ENCODE data around the gene EQTN. TPM values are rescaled to one million over a fixed set of nuclear protein-coding genes. Genes with fewer than 3 reads are reported as not detected.

The EQTN gene
- total and polyA plus RNA-seq, 2 of the 13 experiments (the other 11 are each of a cell fraction or from before 2014, with no cell fraction given) = not detected

DNA sequence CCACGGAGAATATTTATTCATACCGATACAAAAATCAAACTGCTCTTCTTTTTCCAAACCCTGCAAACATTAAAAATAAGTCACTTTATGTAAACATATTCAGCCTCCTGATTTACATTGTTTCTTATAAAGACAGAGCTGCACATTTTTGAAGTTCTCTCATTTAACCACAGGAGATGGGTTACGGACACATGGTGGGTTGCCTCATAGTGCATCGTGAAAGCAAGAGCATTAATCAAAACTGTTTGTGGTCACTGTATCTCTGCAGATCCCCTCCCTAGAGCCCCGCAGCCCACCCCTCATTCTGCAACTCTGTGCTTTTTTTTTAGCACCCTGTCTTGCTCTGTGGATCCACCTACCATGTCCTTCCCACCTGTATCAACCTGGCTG is 43.3 kb upstream of the EQTN start:
- ATAC-seq (no peak), FAIRE-seq (no peak), DNase-seq (ENCODE audit: low spot score) (no peak)
- Histone ChIP-seq H3K27ac (ENCODE audit: extremely low read length, insufficient read depth, low read length) (no peak overlapping the region), H2AFZ (ENCODE audit: low read length) (no peak overlapping the region), H3K9ac (ENCODE audit: insufficient read depth, low read depth, low read length) (no peak overlapping the region), H3K36me3 (replicated peaks in 1 of 2; ENCODE audit: control insufficient read depth in 1 of 2, insufficient read depth in 2 of 2, low read length in 2 of 2) (no peaks in the 10 kb centered on the region), H3K9me3 (ENCODE audit: low read length) (no peaks in the 10 kb centered on the region), H3K27me3 (ENCODE audit: control insufficient read depth in 1 of 2, insufficient read depth in 2 of 2, low read length in 2 of 2) (peaks cover 0 to 7% of the 10 kb centered on the region in 2 experiments; a peak in 1 of 5 replicates), H3K4me1 (ENCODE audit: insufficient read depth, low read length) (no peaks in the 10 kb centered on the region), H3K79me2 (ENCODE audit: insufficient read depth, low read length) (no peaks in the 10 kb centered on the region), H3K4me3 (replicated peaks in 1 of 3; ENCODE audit: insufficient read depth in 1 of 3, low read depth in 2 of 3, low read length in 3 of 3) (no peak overlapping the region), H3K4me2 (ENCODE audit: low read depth, low read length) (no peak overlapping the region), H4K20me1 (ENCODE audit: insufficient read depth, low read length) (no peaks in the 10 kb centered on the region)
- no TSS peak for BruUV-seq (replicated peaks)
- 53% methylated on average over 5 of the region's 5 CpGs for WGBS (ENCODE audit: low lambda C conversion rate)
- TF ChIP-seq, protein P1, sequence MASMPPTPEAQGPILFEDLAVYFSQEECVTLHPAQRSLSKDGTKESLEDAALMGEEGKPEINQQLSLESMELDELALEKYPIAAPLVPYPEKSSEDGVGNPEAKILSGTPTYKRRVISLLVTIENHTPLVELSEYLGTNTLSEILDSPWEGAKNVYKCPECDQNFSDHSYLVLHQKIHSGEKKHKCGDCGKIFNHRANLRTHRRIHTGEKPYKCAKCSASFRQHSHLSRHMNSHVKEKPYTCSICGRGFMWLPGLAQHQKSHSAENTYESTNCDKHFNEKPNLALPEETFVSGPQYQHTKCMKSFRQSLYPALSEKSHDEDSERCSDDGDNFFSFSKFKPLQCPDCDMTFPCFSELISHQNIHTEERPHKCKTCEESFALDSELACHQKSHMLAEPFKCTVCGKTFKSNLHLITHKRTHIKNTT (CRISPR knock-in tag; IDR thresholded peaks at IDR 0.05) = no peak
- TF ChIP-seq, protein P2, sequence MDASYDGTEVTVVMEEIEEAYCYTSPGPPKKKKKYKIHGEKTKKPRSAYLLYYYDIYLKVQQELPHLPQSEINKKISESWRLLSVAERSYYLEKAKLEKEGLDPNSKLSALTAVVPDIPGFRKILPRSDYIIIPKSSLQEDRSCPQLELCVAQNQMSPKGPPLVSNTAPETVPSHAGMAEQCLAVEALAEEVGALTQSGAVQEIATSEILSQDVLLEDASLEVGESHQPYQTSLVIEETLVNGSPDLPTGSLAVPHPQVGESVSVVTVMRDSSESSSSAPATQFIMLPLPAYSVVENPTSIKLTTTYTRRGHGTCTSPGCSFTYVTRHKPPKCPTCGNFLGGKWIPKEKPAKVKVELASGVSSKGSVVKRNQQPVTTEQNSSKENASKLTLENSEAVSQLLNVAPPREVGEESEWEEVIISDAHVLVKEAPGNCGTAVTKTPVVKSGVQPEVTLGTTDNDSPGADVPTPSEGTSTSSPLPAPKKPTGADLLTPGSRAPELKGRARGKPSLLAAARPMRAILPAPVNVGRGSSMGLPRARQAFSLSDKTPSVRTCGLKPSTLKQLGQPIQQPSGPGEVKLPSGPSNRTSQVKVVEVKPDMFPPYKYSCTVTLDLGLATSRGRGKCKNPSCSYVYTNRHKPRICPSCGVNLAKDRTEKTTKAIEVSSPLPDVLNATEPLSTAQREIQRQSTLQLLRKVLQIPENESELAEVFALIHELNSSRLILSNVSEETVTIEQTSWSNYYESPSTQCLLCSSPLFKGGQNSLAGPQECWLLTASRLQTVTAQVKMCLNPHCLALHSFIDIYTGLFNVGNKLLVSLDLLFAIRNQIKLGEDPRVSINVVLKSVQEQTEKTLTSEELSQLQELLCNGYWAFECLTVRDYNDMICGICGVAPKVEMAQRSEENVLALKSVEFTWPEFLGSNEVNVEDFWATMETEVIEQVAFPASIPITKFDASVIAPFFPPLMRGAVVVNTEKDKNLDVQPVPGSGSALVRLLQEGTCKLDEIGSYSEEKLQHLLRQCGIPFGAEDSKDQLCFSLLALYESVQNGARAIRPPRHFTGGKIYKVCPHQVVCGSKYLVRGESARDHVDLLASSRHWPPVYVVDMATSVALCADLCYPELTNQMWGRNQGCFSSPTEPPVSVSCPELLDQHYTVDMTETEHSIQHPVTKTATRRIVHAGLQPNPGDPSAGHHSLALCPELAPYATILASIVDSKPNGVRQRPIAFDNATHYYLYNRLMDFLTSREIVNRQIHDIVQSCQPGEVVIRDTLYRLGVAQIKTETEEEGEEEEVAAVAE (CRISPR knock-in tag; IDR thresholded peaks at IDR 0.05; ENCODE audit: borderline replicate concordance) = no peak
- TF ChIP-seq NFYC (CRISPR knock-in tag; IDR thresholded peaks at IDR 0.05) (no peak), GPN1 (CRISPR knock-in tag; IDR thresholded peaks at IDR 0.05; ENCODE audit: borderline replicate concordance) (no peak)
- ChIA-PET POLR2A (no interaction called here), CTCF (ENCODE audit: low intra/inter-chr PET ratio, low total read pairs) (no interaction called here)
- in situ Hi-C loops (cut with HindIII; ENCODE audit: extremely low pct_ligation_motif_present, low pct_unique_long_range_greater_than_20kb) (loop anchor here (25.0 kb wide), 1 partner anchor 722 kb away; no protein-coding TSS in a partner anchor), intact Hi-C loops (cut with micrococcal nuclease; ENCODE audit: unreplicated experiment) (no loop called here)

Measured in HepG2 (cell line).